Heart left ventricle (tissue), 13 donors: ENCODE data around the gene PCYT2.

Experiments used
- POLR2A ChIP-seq, 2 donors: fragments of 450-650 bp; IDR thresholded peaks; one replicate each; pipeline ENCODE4 v1.6.1; 2017; ENCODE audit warnings: antibody characterized with exemption in 2 of 2, mild to moderate bottlenecking in 2 of 2, moderate library complexity in 2 of 2
- TF ChIP-seq, protein P1 (sequence below), 12 donors: fragments of 200-600 bp; sonication (generic) in 4 of 12; IDR thresholded peaks; one replicate each; pipeline versions ENCODE4 v1.5.0 to v1.8.0; 2018 to 2022; ENCODE audit warnings: antibody characterized with exemption in 12 of 12, mild to moderate bottlenecking in 5 of 12
- donor health status: ischemic (EF 13 %, LVEDD 7.1; RV severe dilation, severe dysfunction).
- donor health status: DM: no; HTN: yes; CAD: no.
- donor health status: DM: no; HTN: no; CAD: no.
- donor health status: ischemic (EF 25% LVEDD 6.9; RV normal size, moderate dysfunction).
- donor health status: ischemic (EF 25% LVEDD 5.7; RV mildly dilated, moderate dysfunction).
- donor health status: ischemic (EF 35%, LVEDD 5.7; RV mildly dilated, moderate dysfunction).
- donor health status: nonischemic (EF 11% LVEDD 7.7; RV severe dilation, severe dysfunction).
- donor health status: DM: yes; HTN: yes; CAD: no.
- donor health status: PGD.
- donor health status: ischemic (EF 29% LVEDD 5.4; RV normal size, mild dysfunction).
- donor health status: nonischemic (EF 23%, LVEDD 6.1; RV moderate dilation, normal function).

DNA sequence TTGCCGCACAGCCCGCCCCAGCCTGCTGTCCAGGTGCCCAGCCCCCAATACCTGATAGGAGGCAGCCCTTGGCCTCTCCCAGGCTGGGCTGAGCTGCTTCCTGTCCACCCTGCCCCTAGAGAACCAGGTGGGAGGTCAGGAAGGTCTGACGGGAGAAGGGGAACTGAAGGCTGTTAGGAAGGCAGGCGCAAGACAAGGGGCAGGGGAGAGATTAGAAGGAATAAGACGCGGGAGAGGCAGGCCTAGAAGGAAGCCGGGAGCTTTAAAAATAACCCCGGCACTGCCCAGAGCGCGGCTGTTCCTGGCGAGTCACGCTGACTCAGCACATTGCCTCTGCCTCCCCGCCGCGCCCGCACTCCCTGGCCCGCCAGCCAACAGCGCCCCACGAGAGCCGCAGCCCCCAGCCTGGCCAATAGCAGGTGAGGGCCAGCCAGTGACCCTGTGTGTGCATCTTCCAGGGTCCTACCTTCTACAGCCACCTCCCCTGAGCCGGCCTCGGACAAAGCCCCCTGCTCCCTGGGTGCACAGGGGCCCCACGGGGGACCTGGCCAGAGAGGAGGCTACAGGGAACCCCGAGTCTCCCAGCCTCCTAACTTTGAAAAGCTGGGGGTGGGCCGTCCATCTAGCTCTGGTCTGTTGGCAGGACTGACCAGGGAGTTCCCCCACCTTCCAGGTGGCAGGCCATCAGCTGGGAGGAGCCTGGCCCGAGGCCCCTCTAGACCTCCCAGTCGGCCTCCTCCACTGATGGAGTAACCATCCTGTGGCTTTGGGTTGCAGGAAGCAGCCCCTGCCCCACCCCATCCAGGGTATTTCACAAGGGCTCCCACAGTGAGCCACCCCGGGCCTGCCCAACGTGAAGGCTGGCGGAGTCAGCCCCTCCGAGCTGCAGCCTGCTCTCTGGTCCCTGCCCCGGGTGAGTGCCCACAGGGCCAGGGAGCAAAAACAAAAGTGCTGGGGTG is 12.4 kb upstream of the PCYT2 start:
- TF ChIP-seq, protein P1, sequence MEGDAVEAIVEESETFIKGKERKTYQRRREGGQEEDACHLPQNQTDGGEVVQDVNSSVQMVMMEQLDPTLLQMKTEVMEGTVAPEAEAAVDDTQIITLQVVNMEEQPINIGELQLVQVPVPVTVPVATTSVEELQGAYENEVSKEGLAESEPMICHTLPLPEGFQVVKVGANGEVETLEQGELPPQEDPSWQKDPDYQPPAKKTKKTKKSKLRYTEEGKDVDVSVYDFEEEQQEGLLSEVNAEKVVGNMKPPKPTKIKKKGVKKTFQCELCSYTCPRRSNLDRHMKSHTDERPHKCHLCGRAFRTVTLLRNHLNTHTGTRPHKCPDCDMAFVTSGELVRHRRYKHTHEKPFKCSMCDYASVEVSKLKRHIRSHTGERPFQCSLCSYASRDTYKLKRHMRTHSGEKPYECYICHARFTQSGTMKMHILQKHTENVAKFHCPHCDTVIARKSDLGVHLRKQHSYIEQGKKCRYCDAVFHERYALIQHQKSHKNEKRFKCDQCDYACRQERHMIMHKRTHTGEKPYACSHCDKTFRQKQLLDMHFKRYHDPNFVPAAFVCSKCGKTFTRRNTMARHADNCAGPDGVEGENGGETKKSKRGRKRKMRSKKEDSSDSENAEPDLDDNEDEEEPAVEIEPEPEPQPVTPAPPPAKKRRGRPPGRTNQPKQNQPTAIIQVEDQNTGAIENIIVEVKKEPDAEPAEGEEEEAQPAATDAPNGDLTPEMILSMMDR (IDR thresholded peaks at IDR 0.05), result no peak
- no peak for TF ChIP-seq POLR2A (IDR thresholded peaks at IDR 0.05)
